ENCODE data around the gene COQ10B. TPM values are rescaled to one million over a fixed set of nuclear protein-coding genes. Genes with fewer than 3 reads are reported as not detected.
"Not testable (repeated sequence)": the region's sequence is repeated elsewhere in the genome, so short reads cannot be mapped to it uniquely, and the experiment has no call there.

COQ10B gene
- total RNA-seq, 4 donors from 2014 or later: 27.2 to 38.8 (median 30.0) TPM

- no peaks in the 10 kb centered on the region for H3K36me3 ChIP-seq
- H3K4me1 ChIP-seq: peaks cover 32 to 41% of the 10 kb centered on the region in 2 donors
- no peaks in the 10 kb centered on the region for H3K27me3 ChIP-seq
- H3K9me3 ChIP-seq: no peaks in the 10 kb centered on the region
- H3K27ac ChIP-seq: no peak overlapping the region
- intact Hi-C loops (cut with DNase I): loop anchor here (10.0 kb wide), 1 partner anchor 83 kb away; the partner anchor contains the start of gene MOB4
- H3K4me3 ChIP-seq (replicated peaks in 1 of 3): no peak overlapping the region
- TF ChIP-seq CTCF (IDR thresholded peaks at IDR 0.05) (no peak), POLR2A (IDR thresholded peaks at IDR 0.05) (no peak)
- WGBS, 2 donors: 69 to 72% methylated on average over 6 of the region's 6 CpGs
- DNase-seq: no peak
Measured at GRCh38 chr2:197431858-197432257, 21.5 kb upstream of the COQ10B start.

- H3K9me3 ChIP-seq; H3K27ac ChIP-seq; DNase-seq; H3K27me3 ChIP-seq; H3K36me3 ChIP-seq; H3K4me3 ChIP-seq (replicated peaks in 1 of 3): not testable (repeated sequence)
- 82% methylated on average over 6 of the region's 6 CpGs for WGBS, 2 donors
- peaks cover 26 to 39% of the 10 kb centered on the region in 2 donors for H3K4me1 ChIP-seq
- intact Hi-C loops (cut with DNase I): loop anchor here (10.0 kb wide), 1 partner anchor 82 kb away; the partner anchor contains the start of gene MOB4
Measured at GRCh38 chr2:197432527-197432926, 20.8 kb upstream of the COQ10B start.

GRCh38 chr2:197433780-197434438 is 19.4 kb upstream of the COQ10B start:
- intact Hi-C loops (cut with DNase I): loop anchor here (10.0 kb wide), 1 partner anchor 81 kb away; the partner anchor contains the start of gene MOB4
- peak overlapping the region; percentile 87 to 95 (median 91) for H3K27ac ChIP-seq
- peaks cover 26 to 39% of the 10 kb centered on the region in 2 donors for H3K4me1 ChIP-seq
- no peaks in the 10 kb centered on the region for H3K27me3 ChIP-seq
- H3K4me3 ChIP-seq (replicated peaks in 1 of 3): peak overlapping the region; percentile 73 to 98 (median 95)
- no peaks in the 10 kb centered on the region for H3K36me3 ChIP-seq
- no peak for TF ChIP-seq POLR2A (IDR thresholded peaks at IDR 0.05)
- no peak for TF ChIP-seq CTCF (IDR thresholded peaks at IDR 0.05)
- H3K9me3 ChIP-seq: no peaks in the 10 kb centered on the region
- DNase-seq: no peak
- WGBS, 2 donors: 0 to 1% methylated on average over 11 of the region's 11 CpGs

GRCh38 chr2:197434541-197435513 is 18.5 kb upstream of the COQ10B start, which contains the start of gene SF3B1:
Gene SF3B1, minus strand, starts transcription at chr2:197435028. Its CDS starts 29 bp downstream, at chr2:197434999.
- peak; percentile 98 for DNase-seq
- Histone ChIP-seq H3K27me3 (no peaks in the 10 kb centered on the region), H3K27ac (peak within 1 kb of the TSS; percentile 87 to 95 (median 91)), H3K4me3 (replicated peaks in 1 of 3) (peak within 1 kb of the TSS; percentile 73 to 98 (median 95)), H3K36me3 (no peaks in the 10 kb centered on the region), H3K4me1 (peaks cover 26 to 39% of the 10 kb centered on the region in 2 donors), H3K9me3 (no peaks in the 10 kb centered on the region)
- intact Hi-C loops (cut with DNase I): loop anchor here (10.0 kb wide), 1 partner anchor 80 kb away; the partner anchor contains the start of gene MOB4
- 0% methylated on average over 37 to 70 of the region's 74 CpGs for WGBS, 2 donors
- TF ChIP-seq CTCF (IDR thresholded peaks at IDR 0.05) (peak in 1 of 6 experiments; percentile 32), POLR2A (IDR thresholded peaks at IDR 0.05) (peak in 1 of 2 donors; percentile 95)
